Nephron (organoid): ENCODE results near the gene ITPRID1.
"Not testable (repeated sequence)": the region's sequence is repeated elsewhere in the genome, so short reads cannot be mapped to it uniquely, and the experiment has no call there.

ENCODE experiments used
- H3K27ac Mint-ChIP-seq, 3 experiments: 2 replicates each; pipeline ENCODE4 v1.8.0; 2020; ENCODE audit warnings: mixed read lengths in 3 of 3, mild to moderate bottlenecking in 2 of 3, moderate library complexity in 1 of 3
- H3K27me3 Mint-ChIP-seq: 2 replicates; pipeline ENCODE4 v1.8.0; 2021; ENCODE audit warnings: low read depth, mild to moderate bottlenecking, moderate library complexity, mixed read lengths
- H3K36me3 Mint-ChIP-seq: 2 replicates; pipeline ENCODE4 v1.8.0; 2020; ENCODE audit warnings: low read depth, mixed read lengths
- H3K4me1 Mint-ChIP-seq: 2 replicates; pipeline ENCODE4 v1.8.0; 2020; ENCODE audit warnings: mixed read lengths
- H3K4me3 Mint-ChIP-seq, 3 experiments: 2 replicates each; pipeline ENCODE4 v1.8.0; 2020; ENCODE audit warnings: mild to moderate bottlenecking in 3 of 3, mixed read lengths in 3 of 3, moderate library complexity in 2 of 3
- H3K9me3 Mint-ChIP-seq: 2 replicates; pipeline ENCODE4 v1.8.0; 2020; ENCODE audit warnings: mixed read lengths
- TF ChIP-seq, protein P1 (sequence below), 3 experiments: fragments of 200-600 bp; sonication (generic); IDR thresholded peaks; one replicate each; pipeline ENCODE4 v1.5.0; 2021; ENCODE audit warnings: antibody characterized with exemption in 3 of 3; ENCODE audit not compliant: unreplicated experiment in 3 of 3

Gene ITPRID1

DNA sequence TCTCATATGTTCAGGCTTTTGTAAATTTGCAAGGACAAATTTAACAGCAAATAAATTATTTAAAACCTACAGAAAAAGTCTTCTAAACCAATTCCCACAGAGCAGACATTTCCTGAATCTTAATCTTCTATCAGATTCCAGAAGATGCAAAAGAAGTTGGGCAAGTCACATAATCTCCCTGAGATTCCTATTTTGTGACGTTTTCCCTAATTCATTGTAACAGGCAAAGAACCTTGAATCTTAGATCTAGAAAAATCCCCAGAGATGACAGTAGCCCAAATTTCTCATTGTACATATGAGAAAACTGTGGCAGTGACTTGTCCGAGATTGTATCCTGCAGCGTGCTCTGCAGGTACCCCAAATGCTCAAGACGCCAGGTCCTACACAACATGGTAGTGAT is 4.9 kb downstream of the ITPRID1 start:
- H3K4me3 Mint-ChIP-seq: no peak overlapping the region
- H3K36me3 Mint-ChIP-seq: no peaks in the 10 kb centered on the region

DNA sequence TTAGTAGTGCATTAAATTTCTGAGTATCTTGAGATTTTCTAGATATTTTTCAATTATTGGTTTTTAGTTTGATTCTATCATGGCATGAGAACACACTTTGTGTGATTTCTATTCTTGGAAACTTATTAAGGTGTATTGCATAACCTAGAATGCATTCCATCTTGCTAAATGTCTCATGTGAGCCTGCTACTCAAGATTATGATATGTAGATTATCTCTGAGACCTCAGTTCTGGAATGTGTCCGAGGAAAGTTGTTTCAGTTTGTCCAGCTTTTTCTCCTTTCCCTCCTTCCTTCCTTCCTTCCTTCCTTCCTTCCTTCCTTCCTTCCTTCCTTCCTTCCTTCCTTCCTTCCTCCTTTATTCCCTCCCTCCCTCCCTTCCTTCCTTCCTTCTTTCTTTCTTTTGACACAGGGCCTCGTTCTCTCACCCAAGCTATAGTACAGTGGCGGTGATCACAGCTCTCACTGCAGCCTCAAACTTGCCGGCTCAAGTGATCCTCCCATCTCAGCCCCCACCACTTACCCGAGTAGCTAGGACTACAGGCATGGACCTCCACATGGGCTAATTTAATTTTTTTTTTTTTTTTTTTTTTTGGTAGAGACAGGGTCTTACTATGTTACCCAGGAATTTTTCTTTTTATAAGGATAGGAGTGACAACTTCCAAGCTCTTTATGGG is 7.6 kb downstream of the ITPRID1 start:
- Mint-ChIP-seq H3K27me3 (no peaks in the 10 kb centered on the region), H3K36me3 (no peaks in the 10 kb centered on the region), H3K4me3 (no peak overlapping the region), H3K27ac (no peak overlapping the region), H3K9me3 (no peaks in the 10 kb centered on the region), H3K4me1 (no peaks in the 10 kb centered on the region)
- TF ChIP-seq, protein P1, sequence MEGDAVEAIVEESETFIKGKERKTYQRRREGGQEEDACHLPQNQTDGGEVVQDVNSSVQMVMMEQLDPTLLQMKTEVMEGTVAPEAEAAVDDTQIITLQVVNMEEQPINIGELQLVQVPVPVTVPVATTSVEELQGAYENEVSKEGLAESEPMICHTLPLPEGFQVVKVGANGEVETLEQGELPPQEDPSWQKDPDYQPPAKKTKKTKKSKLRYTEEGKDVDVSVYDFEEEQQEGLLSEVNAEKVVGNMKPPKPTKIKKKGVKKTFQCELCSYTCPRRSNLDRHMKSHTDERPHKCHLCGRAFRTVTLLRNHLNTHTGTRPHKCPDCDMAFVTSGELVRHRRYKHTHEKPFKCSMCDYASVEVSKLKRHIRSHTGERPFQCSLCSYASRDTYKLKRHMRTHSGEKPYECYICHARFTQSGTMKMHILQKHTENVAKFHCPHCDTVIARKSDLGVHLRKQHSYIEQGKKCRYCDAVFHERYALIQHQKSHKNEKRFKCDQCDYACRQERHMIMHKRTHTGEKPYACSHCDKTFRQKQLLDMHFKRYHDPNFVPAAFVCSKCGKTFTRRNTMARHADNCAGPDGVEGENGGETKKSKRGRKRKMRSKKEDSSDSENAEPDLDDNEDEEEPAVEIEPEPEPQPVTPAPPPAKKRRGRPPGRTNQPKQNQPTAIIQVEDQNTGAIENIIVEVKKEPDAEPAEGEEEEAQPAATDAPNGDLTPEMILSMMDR (IDR thresholded peaks at IDR 0.05; ENCODE audit: unreplicated experiment in 3 of 3): no peak

More for the DNA sequence above, 4.9 kb downstream of the ITPRID1 start:
- H3K4me1 Mint-ChIP-seq: no peaks in the 10 kb centered on the region
- no peaks in the 10 kb centered on the region for H3K27me3 Mint-ChIP-seq
- TF ChIP-seq, protein P1 (IDR thresholded peaks at IDR 0.05; ENCODE audit: unreplicated experiment in 3 of 3): no peak
- no peak overlapping the region for H3K27ac Mint-ChIP-seq
- peaks cover 3% of the 10 kb centered on the region for H3K9me3 Mint-ChIP-seq

DNA sequence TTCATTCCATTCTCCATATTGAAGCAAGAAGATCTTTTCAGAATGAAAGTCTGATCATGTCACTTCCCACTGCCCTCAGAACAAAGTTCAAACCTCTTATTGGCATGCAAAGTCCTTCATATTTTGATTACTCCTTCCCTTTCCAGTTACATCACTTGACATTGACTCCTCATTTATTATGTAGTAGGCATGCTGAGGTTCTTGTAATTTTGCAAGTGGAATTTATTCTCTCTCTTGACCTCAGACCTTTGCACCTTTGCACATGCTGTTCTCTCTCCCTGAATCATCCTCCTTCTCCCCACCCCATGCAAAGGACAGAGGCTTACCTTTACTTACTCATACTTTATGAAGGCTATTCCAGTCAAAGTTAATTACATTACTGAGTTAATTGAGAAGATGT is 13.0 kb downstream of the ITPRID1 start:
- Mint-ChIP-seq H3K36me3 (no peaks in the 10 kb centered on the region), H3K9me3 (no peaks in the 10 kb centered on the region), H3K27ac (no peak overlapping the region), H3K4me3 (no peak overlapping the region), H3K4me1 (no peaks in the 10 kb centered on the region), H3K27me3 (no peaks in the 10 kb centered on the region)
- TF ChIP-seq, protein P1 (IDR thresholded peaks at IDR 0.05; ENCODE audit: unreplicated experiment in 3 of 3): no peak

DNA sequence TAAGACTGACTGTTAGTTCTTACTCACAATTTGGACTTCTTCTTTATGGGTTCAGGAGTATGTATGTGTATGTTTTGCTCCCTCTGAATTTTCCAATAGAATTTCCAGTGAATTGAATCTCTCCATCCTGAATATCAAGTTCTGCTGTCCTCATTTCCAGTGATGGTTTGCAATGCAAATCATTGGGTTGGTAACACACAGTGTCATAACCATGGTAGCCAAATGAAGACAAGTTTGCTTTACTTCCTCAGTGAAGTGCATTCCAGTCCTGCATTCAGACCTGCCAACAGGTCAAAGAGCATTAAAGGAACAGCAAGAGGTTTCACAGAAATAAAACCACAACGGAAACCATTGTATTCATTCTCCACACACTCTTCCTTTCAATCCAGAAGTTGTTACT is 15.2 kb downstream of the ITPRID1 start:
- Mint-ChIP-seq H3K27ac (no peak overlapping the region), H3K4me1 (no peaks in the 10 kb centered on the region), H3K4me3 (no peak overlapping the region), H3K9me3 (no peaks in the 10 kb centered on the region), H3K27me3 (no peaks in the 10 kb centered on the region), H3K36me3 (no peaks in the 10 kb centered on the region)
- TF ChIP-seq, protein P1 (IDR thresholded peaks at IDR 0.05; ENCODE audit: unreplicated experiment in 3 of 3): no peak

DNA sequence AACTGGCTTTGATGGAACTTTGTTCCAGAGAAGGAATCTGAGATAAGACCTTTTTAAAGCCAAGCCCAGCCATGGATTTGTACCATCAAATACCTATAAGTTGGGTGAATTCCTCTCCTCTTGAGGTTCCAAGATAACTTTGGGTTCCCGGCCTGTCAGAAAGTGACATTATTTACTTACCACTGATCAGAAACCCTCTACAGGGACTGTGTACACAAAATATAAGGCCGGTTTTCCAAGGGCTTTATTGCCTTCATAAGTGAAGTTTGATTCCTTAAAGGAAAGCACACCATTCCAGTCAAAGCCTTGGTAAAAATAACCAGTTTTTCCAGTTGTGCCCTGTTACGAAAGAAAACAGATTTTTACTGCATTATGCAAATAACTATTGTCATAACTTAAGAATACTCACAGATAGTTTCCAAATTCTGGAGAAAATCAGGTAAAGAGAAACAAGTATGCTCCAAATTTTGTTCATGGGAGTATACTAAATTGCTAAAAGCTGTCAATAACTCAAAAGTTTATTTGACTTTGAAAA is 26.8 kb downstream of the ITPRID1 start:
- H3K27me3 Mint-ChIP-seq, H3K36me3 Mint-ChIP-seq, H3K27ac Mint-ChIP-seq, H3K4me1 Mint-ChIP-seq, H3K9me3 Mint-ChIP-seq, H3K4me3 Mint-ChIP-seq: not testable (repeated sequence)

DNA sequence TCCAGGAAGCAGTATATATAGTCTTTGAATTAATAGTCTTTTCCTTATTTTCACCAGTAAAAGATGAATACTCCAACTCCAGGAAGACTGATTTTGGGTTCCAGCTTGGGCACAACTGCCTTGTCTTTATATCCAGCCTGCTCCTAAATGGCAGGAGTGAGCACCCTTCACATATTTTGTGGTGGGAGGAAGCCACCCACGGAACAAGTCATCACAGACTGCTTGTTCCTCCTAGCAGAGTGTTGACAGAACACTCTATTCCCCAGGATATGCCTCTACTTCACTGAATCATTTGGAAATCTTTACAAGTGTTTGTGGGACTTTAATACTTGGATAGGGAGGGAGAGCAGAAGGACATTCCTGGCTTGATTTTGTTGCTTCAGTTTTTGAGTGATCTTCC is 31.7 kb downstream of the ITPRID1 start:
- H3K4me3 Mint-ChIP-seq: no peak overlapping the region
- TF ChIP-seq, protein P1 (IDR thresholded peaks at IDR 0.05; ENCODE audit: unreplicated experiment in 3 of 3): no peak
- H3K27ac Mint-ChIP-seq: no peak overlapping the region
- H3K9me3 Mint-ChIP-seq: no peaks in the 10 kb centered on the region
- H3K4me1 Mint-ChIP-seq: peaks cover under 1% of the 10 kb centered on the region
- no peaks in the 10 kb centered on the region for H3K27me3 Mint-ChIP-seq
- no peaks in the 10 kb centered on the region for H3K36me3 Mint-ChIP-seq
